GM12878 (cell line): Measurements from ENCODE around the gene SLC19A1. TPM values are rescaled to one million over a fixed set of nuclear protein-coding genes. Genes with fewer than 3 reads are reported as not detected.

Experiments
- ATAC-seq: fragments of 200-7000 bp; cut with Tn5 transposase; 3 replicates; pipeline ENCODE4 v1.9.1; 2020; ENCODE audit warnings: mild to moderate bottlenecking, moderate library complexity
- BruUV-seq: library from RNA; stranded (reverse); fragments of 400-500 nt; replicated peaks from 2 replicates; lab custom pipeline; 2021; lab: Mats Ljungman, UMichigan
- CTCF ChIA-PET: fragments of 300-600 bp; sonication (Branson Sonifier 250); formaldehyde crosslinking; extraction: SDS; loops from one replicate; lab custom pipeline; 2021; ENCODE audit warnings: inconsistent platforms; lab: Yijun Ruan, JAX
- POLR2A ChIA-PET: fragments of 350-600 bp; formaldehyde crosslinking; extraction: SDS; loops from one replicate; lab custom pipeline; 2021; ENCODE audit warnings: inconsistent platforms; lab: Charles Lee
- RAD21 ChIA-PET: fragments of 300-600 bp; sonication (Branson Sonifier 250); formaldehyde crosslinking; loops from one replicate; lab custom pipeline; 2023; ENCODE audit warnings: antibody characterized with exemption; ENCODE audit not compliant: unreplicated experiment; lab: Charles Lee
- SMC1A ChIA-PET: fragments of 300-600 bp; sonication (Branson Sonifier 250); formaldehyde crosslinking; loops from one replicate; lab custom pipeline; 2023; ENCODE audit not compliant: unreplicated experiment, uncharacterized antibody; lab: Charles Lee
- DNase-seq: peaks from one replicate; pipeline ENCODE4 v3.0.0-alpha.2; 2011; ENCODE audit warnings: low read depth, low spot score
- FAIRE-seq: peaks from 3 replicates; lab custom pipeline; 2011; peaks lifted over from hg19 to GRCh38; lab: Jason Lieb, UNC
- H2AFZ ChIP-seq: 2 replicates; pipeline ENCODE4 v1.6.0; 2011; ENCODE audit warnings: low read depth, low read length, control low read depth; ENCODE audit not compliant: control insufficient read depth
- H3K27ac ChIP-seq: 2 replicates; pipeline ENCODE4 v1.5.1; 2011; ENCODE audit warnings: control low read depth; ENCODE audit not compliant: control insufficient read depth, insufficient read depth
- H3K27me3 ChIP-seq, 2 experiments: replicated peaks in 1 of 2; 2 replicates each; pipeline versions ENCODE4 v1.6.0 to v1.6.1; 2011; ENCODE audit warnings: low read length in 1 of 2; ENCODE audit not compliant: control insufficient read depth in 2 of 2, insufficient read depth in 2 of 2
- H3K36me3 ChIP-seq, 2 experiments: 2 replicates each; pipeline ENCODE4 v1.5.1; 2011; ENCODE audit warnings: low read length in 1 of 2; ENCODE audit not compliant: control insufficient read depth in 2 of 2, insufficient read depth in 2 of 2
- H3K4me1 ChIP-seq: 2 replicates; pipeline ENCODE4 v1.6.1; 2011; ENCODE audit warnings: mild to moderate bottlenecking, low read length, moderate library complexity, mixed read lengths; ENCODE audit not compliant: control insufficient read depth, insufficient read depth
- H3K4me2 ChIP-seq: 2 replicates; pipeline ENCODE4 v1.6.0; 2011; ENCODE audit warnings: control low read depth; ENCODE audit not compliant: control insufficient read depth, insufficient read depth
- H3K4me3 ChIP-seq: fragments of 200-600 bp; sonication (generic); 2 replicates; pipeline ENCODE4 v1.5.1; 2016
- H3K79me2 ChIP-seq: 2 replicates; pipeline ENCODE4 v1.6.0; 2011; ENCODE audit warnings: low read length; ENCODE audit not compliant: control insufficient read depth, insufficient read depth
- H3K9ac ChIP-seq: 2 replicates; pipeline ENCODE4 v1.8.0; 2011; ENCODE audit warnings: low read length, control low read depth, mixed read lengths; ENCODE audit not compliant: control insufficient read depth, insufficient read depth
- H3K9me3 ChIP-seq: replicated peaks from 3 replicates; pipeline ENCODE4 v1.5.1; 2011; ENCODE audit warnings: mild to moderate bottlenecking, low read length; ENCODE audit not compliant: control insufficient read depth, insufficient read depth
- H4K20me1 ChIP-seq: 2 replicates; pipeline ENCODE4 v1.6.0; 2011; ENCODE audit not compliant: control insufficient read depth, insufficient read depth
- BACH1 ChIP-seq: fragments of 450-650 bp; IDR thresholded peaks from 2 replicates; pipeline ENCODE4 v1.6.1; 2017; ENCODE audit warnings: mild to moderate bottlenecking, borderline replicate concordance
- FOXK2 ChIP-seq: fragments of 450-650 bp; IDR thresholded peaks from 2 replicates; pipeline ENCODE4 v1.6.1; 2017; ENCODE audit warnings: mild to moderate bottlenecking, moderate library complexity
- IKZF2 ChIP-seq, 2 experiments: fragments of 450-650 bp; IDR thresholded peaks; 2 replicates each; pipeline ENCODE4 v1.6.1; 2017; ENCODE audit warnings: mild to moderate bottlenecking in 2 of 2, moderate library complexity in 2 of 2
- MAX ChIP-seq: IDR thresholded peaks from 2 replicates; pipeline ENCODE4 v1.6.1; 2012; ENCODE audit warnings: low read depth, low read length, improper control_type of control experiment
- POLR2AphosphoS2 ChIP-seq: IDR thresholded peaks from 2 replicates; pipeline ENCODE4 v1.6.1; 2011; ENCODE audit warnings: low read depth, mild to moderate bottlenecking, low read length, improper control_type of control experiment, moderate library complexity
- RFX5 ChIP-seq: IDR thresholded peaks from 2 replicates; pipeline ENCODE4 v1.6.1; 2011; ENCODE audit warnings: low read depth, low read length, improper control_type of control experiment
- SMARCA5 ChIP-seq: fragments of 450-650 bp; IDR thresholded peaks from 2 replicates; pipeline ENCODE4 v1.6.1; 2017; ENCODE audit warnings: mild to moderate bottlenecking
- WGBS: methylation state at CpG from one replicate; pipeline ENCODE4 v1.1.6; 2016; ENCODE audit warnings: low lambda C conversion rate; ENCODE audit not compliant: insufficient replicate concordance, insufficient coverage; ENCODE audit errors: missing lambda C conversion rate; 5-methylcytosine and 5-hydroxymethylcytosine counted together
- in situ Hi-C: fragments of 300-500 bp; cut with MboI; formaldehyde crosslinking; loops from 9 replicates; pipeline ENCODE4 v1.14.3; 2018; ENCODE audit warnings: mixed read lengths
- intact Hi-C: fragments of 100-400 bp; cut with micrococcal nuclease; formaldehyde crosslinking; loops from one replicate; pipeline ENCODE4 v1.14.2; 2022; ENCODE audit not compliant: unreplicated experiment
- polyA plus RNA-seq, 11 experiments: library from polyadenylated mRNA; depleted of rRNA in 4 of 11; unstranded in 6 of 11; stranded (reverse) in 5 of 11; fragments of >200 nt; fragmentation: Nextera tagmentation in 4 of 11; fragmentation: Illumina TruSeq in 1 of 11; extraction: Ambion mirVana in 4 of 11; extraction: Trizol in 1 of 11; gene quantifications; 1 replicate in 1 of 11; 2 replicates in 10 of 11; pipeline versions ENCODE4 v1.2.1 to v1.2.3, GENCODE V29; 2011 to 2016; ENCODE audit warnings: inconsistent platforms in 2 of 11, missing spikeins in 2 of 11, low read depth in 1 of 11
- total RNA-seq, 4 experiments: library from RNA; depleted of rRNA in 3 of 4; stranded (reverse); fragments of >200 nt in 3 of 4; fragmentation: Illumina TruSeq in 1 of 4; extraction: Trizol in 1 of 4; gene quantifications; 2 replicates each; pipeline versions ENCODE4 v1.2.1 to v1.2.3, GENCODE V29; 2013 to 2021
- TF ChIP-seq, protein P1 (sequence below): fragments of 450-650 bp; conservative IDR thresholded peaks from 2 replicates; pipeline ENCODE4 v1.6.1; 2017; ENCODE audit warnings: mild to moderate bottlenecking, moderate library complexity

Gene SLC19A1
- total and polyA plus RNA-seq, 10 of the 15 experiments (the other 5 are each of a cell fraction or from before 2014, with no cell fraction given), result 0.42 to 49.7 (median 12.2) TPM

DNA sequence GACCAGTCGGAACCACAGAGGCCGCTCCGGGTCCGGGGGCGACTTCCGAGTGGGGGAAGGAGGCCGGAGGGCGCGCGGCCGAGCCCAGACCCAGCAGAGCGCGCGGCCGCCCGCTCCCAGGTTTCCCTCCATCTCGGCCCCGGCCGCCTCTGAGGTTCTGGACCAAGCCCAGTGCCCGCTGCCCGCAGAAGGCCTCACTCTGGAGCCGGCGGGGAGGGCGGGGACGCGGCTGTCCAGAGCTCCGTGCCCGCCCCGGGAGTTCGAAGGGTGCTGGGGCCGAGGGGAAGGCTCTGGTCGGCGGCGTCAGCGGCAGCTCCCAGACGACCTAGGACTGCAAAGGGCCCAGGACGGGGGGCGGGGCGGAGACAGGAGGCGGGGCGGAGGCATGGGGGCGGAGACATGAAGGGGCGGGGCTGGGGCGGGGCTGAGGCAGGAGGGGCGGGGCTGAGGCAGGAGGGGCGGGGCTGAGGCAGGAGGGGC, 48.0 kb upstream of the SLC19A1 start:
- Histone ChIP-seq H3K27ac (no peak overlapping the region), H3K4me2 (no peak overlapping the region), H3K9ac (no peak overlapping the region), H3K27me3 (no peaks in the 10 kb centered on the region), H3K36me3 (no peaks in the 10 kb centered on the region), H4K20me1 (no peaks in the 10 kb centered on the region), H3K79me2 (peaks cover 9% of the 10 kb centered on the region), H3K4me3 (no peak overlapping the region), H3K9me3 (peaks cover 5% of the 10 kb centered on the region), H3K4me1 (peaks cover 20% of the 10 kb centered on the region), H2AFZ (no peak overlapping the region)
- in situ Hi-C loops (no loop called here), intact Hi-C loops (loop anchor here (5.0 kb wide), 1 partner anchor 303 kb away; the partner anchor contains the start of gene POFUT2)
- POLR2A ChIA-PET, result no interaction called here
- TF ChIP-seq IKZF2 (IDR thresholded peaks at IDR 0.05) (no peak), SMARCA5 (no peak), MAX (no peak), BACH1 (no peak), POLR2AphosphoS2 (no peak), RFX5 (no peak), FOXK2 (no peak)
- TF ChIP-seq, protein P1, sequence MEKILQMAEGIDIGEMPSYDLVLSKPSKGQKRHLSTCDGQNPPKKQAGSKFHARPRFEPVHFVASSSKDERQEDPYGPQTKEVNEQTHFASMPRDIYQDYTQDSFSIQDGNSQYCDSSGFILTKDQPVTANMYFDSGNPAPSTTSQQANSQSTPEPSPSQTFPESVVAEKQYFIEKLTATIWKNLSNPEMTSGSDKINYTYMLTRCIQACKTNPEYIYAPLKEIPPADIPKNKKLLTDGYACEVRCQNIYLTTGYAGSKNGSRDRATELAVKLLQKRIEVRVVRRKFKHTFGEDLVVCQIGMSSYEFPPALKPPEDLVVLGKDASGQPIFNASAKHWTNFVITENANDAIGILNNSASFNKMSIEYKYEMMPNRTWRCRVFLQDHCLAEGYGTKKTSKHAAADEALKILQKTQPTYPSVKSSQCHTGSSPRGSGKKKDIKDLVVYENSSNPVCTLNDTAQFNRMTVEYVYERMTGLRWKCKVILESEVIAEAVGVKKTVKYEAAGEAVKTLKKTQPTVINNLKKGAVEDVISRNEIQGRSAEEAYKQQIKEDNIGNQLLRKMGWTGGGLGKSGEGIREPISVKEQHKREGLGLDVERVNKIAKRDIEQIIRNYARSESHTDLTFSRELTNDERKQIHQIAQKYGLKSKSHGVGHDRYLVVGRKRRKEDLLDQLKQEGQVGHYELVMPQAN, result no peak
- ATAC-seq (peak; percentile 51), FAIRE-seq (no peak), DNase-seq (no peak)
- WGBS, result 13% methylated on average over 30 of the region's 46 CpGs
- no TSS peak for BruUV-seq
- SMC1A ChIA-PET, result no interaction called here
- RAD21 ChIA-PET, result interaction anchor here (1.6 kb wide), 1 partner anchor 34 kb away, joined by 3 read pairs; no protein-coding TSS in a partner anchor
- CTCF ChIA-PET, result no interaction called here
